H1 (cell line): ENCODE data around the gene DNASE2B. TPM values are rescaled to one million over a fixed set of nuclear protein-coding genes. Genes with fewer than 3 reads are reported as not detected.

Source experiments
- CTCF ChIA-PET: fragments of 300-600 bp; sonication (Branson Sonifier 250); formaldehyde crosslinking; loops from one replicate; lab custom pipeline; 2021; ENCODE audit not compliant: partially characterized antibody; lab: Charles Lee
- POLR2A ChIA-PET: fragments of 300-600 bp; sonication (Branson Sonifier 250); formaldehyde crosslinking; loops from one replicate; lab custom pipeline; 2021; ENCODE audit warnings: inconsistent platforms; ENCODE audit not compliant: partially characterized antibody; lab: Charles Lee
- DNase-seq, 2 experiments: peaks; one replicate each; pipeline versions ENCODE4 v3.0.0 to v3.0.0-alpha.2; 2010 to 2022; ENCODE audit warnings: low spot score in 2 of 2, low read depth in 1 of 2, mixed read lengths in 1 of 2
- FAIRE-seq: peaks from 2 replicates; lab custom pipeline; 2011; peaks lifted over from hg19 to GRCh38; lab: Jason Lieb, UNC
- H2AFZ ChIP-seq: 2 replicates; pipeline ENCODE4 v1.8.1; 2012; ENCODE audit warnings: low read length, inconsistent platforms
- H2AK5ac ChIP-seq: 2 replicates; pipeline ENCODE4 v1.6.1; 2013; ENCODE audit warnings: low read depth, low read length
- H2BK120ac ChIP-seq: replicated peaks from 2 replicates; pipeline ENCODE3; 2013; ENCODE audit warnings: low read depth, low read length, inconsistent platforms
- H2BK12ac ChIP-seq: 2 replicates; pipeline ENCODE4 v1.6.1; 2013; ENCODE audit warnings: low read depth, low read length
- H2BK15ac ChIP-seq: 2 replicates; pipeline ENCODE4 v1.6.1; 2013; ENCODE audit warnings: low read length
- H2BK20ac ChIP-seq: 2 replicates; pipeline ENCODE4 v1.6.1; 2013; ENCODE audit warnings: low read length
- H2BK5ac ChIP-seq: 2 replicates; pipeline ENCODE4 v1.6.1; 2013; ENCODE audit warnings: low read depth, low read length
- H3K14ac ChIP-seq: 2 replicates; pipeline ENCODE4 v1.6.1; 2013; ENCODE audit warnings: inconsistent platforms; ENCODE audit not compliant: insufficient read length
- H3K18ac ChIP-seq: 2 replicates; pipeline ENCODE4 v1.6.1; 2013; ENCODE audit warnings: low read length; ENCODE audit errors: extremely low read depth
- H3K23ac ChIP-seq: 2 replicates; pipeline ENCODE4 v1.6.1; 2013; ENCODE audit warnings: inconsistent platforms; ENCODE audit not compliant: insufficient read length
- H3K23me2 ChIP-seq: 2 replicates; pipeline ENCODE4 v1.6.1; 2013; ENCODE audit warnings: low read depth, low read length
- H3K27ac ChIP-seq: 2 replicates; pipeline ENCODE4 v1.6.1; 2011; ENCODE audit warnings: low read depth, low read length, inconsistent platforms
- H3K27me3 ChIP-seq, 4 experiments: replicated peaks in 1 of 4; 1 replicate in 1 of 4; 2 replicates in 3 of 4; pipeline versions ENCODE4 v1.6.1 to v1.8.1; 2011 to 2013; ENCODE audit warnings: low read length in 3 of 4, mild to moderate bottlenecking in 3 of 4, inconsistent platforms in 2 of 4, mixed read lengths in 2 of 4, moderate library complexity in 1 of 4; ENCODE audit not compliant: control insufficient read depth in 3 of 4, insufficient read depth in 3 of 4; ENCODE audit errors: extremely low read depth in 1 of 4
- H3K36me3 ChIP-seq, 4 experiments: 2 replicates each; pipeline versions ENCODE4 v1.6.1 to v1.8.1; 2011 to 2013; ENCODE audit warnings: mild to moderate bottlenecking in 4 of 4, low read length in 3 of 4, moderate library complexity in 2 of 4, control low read depth in 1 of 4, inconsistent platforms in 1 of 4; ENCODE audit not compliant: insufficient read depth in 4 of 4, control insufficient read depth in 2 of 4
- H3K4ac ChIP-seq: replicated peaks from 2 replicates; pipeline ENCODE3; 2013; ENCODE audit warnings: low read length, low read depth, mixed read lengths, inconsistent platforms; ENCODE audit not compliant: insufficient read length
- H3K4me1 ChIP-seq, 4 experiments: replicated peaks in 1 of 4; 1 replicate in 1 of 4; 2 replicates in 3 of 4; pipeline versions ENCODE4 v1.6.1 to v1.8.1; 2011 to 2013; ENCODE audit warnings: low read length in 3 of 4, inconsistent platforms in 2 of 4, mixed read lengths in 1 of 4; ENCODE audit not compliant: insufficient read depth in 4 of 4, control insufficient read depth in 3 of 4
- H3K4me2 ChIP-seq, 2 experiments: 2 replicates each; pipeline versions ENCODE4 v1.6.1 to v1.8.1; 2011 to 2013; ENCODE audit warnings: low read depth in 2 of 2, low read length in 2 of 2, control low read depth in 1 of 2, inconsistent platforms in 1 of 2, mild to moderate bottlenecking in 1 of 2; ENCODE audit not compliant: insufficient read depth in 1 of 2
- H3K4me3 ChIP-seq, 4 experiments: fragments of 200-600, 300-600 bp in 1 of 4; sonication (generic), shearing (Covaris generic), sonication (Bioruptor Twin) in 1 of 4; 2 replicates each; pipeline versions ENCODE4 v1.5.1 to v1.8.1; 2011 to 2016; ENCODE audit warnings: low read length in 4 of 4, low read depth in 3 of 4, control low read depth in 2 of 4, inconsistent platforms in 2 of 4, mild to moderate bottlenecking in 2 of 4, mixed read lengths in 1 of 4, moderate library complexity in 1 of 4; ENCODE audit not compliant: insufficient read depth in 2 of 4; ENCODE audit errors: extremely low read depth in 1 of 4
- H3K56ac ChIP-seq: replicated peaks from 2 replicates; pipeline ENCODE3; 2013; ENCODE audit warnings: low read depth, mild to moderate bottlenecking, mixed read lengths, low read length, inconsistent platforms; ENCODE audit not compliant: insufficient read length
- H3K79me1 ChIP-seq: 2 replicates; pipeline ENCODE4 v1.6.1; 2013; ENCODE audit warnings: low read depth, low read length, control low read depth
- H3K79me2 ChIP-seq, 2 experiments: 2 replicates each; pipeline versions ENCODE4 v1.6.1 to v1.8.1; 2012 to 2013; ENCODE audit warnings: low read length in 2 of 2, mild to moderate bottlenecking in 2 of 2, inconsistent platforms in 1 of 2; ENCODE audit not compliant: insufficient read depth in 2 of 2, control insufficient read depth in 1 of 2
- H3K9ac ChIP-seq, 4 experiments: replicated peaks in 1 of 4; 1 replicate in 1 of 4; 2 replicates in 3 of 4; pipeline versions ENCODE4 v1.6.1 to v1.8.1; 2011 to 2013; ENCODE audit warnings: low read depth in 3 of 4, low read length in 3 of 4, control low read depth in 2 of 4, mild to moderate bottlenecking in 2 of 4, moderate library complexity in 2 of 4, inconsistent platforms in 1 of 4; ENCODE audit errors: extremely low read depth in 1 of 4
- H3K9me3 ChIP-seq, 2 experiments: 2 replicates each; pipeline versions ENCODE4 v1.6.1 to v1.8.1; 2012 to 2013; ENCODE audit warnings: mild to moderate bottlenecking in 2 of 2, moderate library complexity in 2 of 2, control low read depth in 1 of 2, inconsistent platforms in 1 of 2, low read depth in 1 of 2, low read length in 1 of 2, mixed read lengths in 1 of 2; ENCODE audit not compliant: insufficient read depth in 2 of 2
- H4K20me1 ChIP-seq, 2 experiments: replicated peaks in 1 of 2; 2 replicates each; pipeline versions ENCODE3 to v1.8.1; 2011 to 2013; ENCODE audit warnings: inconsistent platforms in 2 of 2, low read length in 2 of 2, mild to moderate bottlenecking in 1 of 2; ENCODE audit not compliant: insufficient read depth in 2 of 2, control insufficient read depth in 1 of 2
- H4K5ac ChIP-seq: 2 replicates; pipeline ENCODE4 v1.6.1; 2013; ENCODE audit warnings: low read length, low read depth, mixed read lengths, inconsistent platforms; ENCODE audit not compliant: insufficient read length
- H4K8ac ChIP-seq: 2 replicates; pipeline ENCODE4 v1.8.0; 2013; ENCODE audit warnings: mild to moderate bottlenecking, moderate library complexity, low read length, inconsistent platforms; ENCODE audit not compliant: insufficient read depth; ENCODE audit errors: extremely low read depth
- H4K91ac ChIP-seq: replicated peaks from 2 replicates; pipeline ENCODE3; 2013; ENCODE audit warnings: low read length, mixed read lengths, inconsistent platforms; ENCODE audit not compliant: insufficient read length
- BRCA1 ChIP-seq: IDR thresholded peaks from 2 replicates; pipeline ENCODE4 v1.6.1; 2012; ENCODE audit warnings: low read depth, low read length, improper control_type of control experiment
- CHD1 ChIP-seq: IDR thresholded peaks from 2 replicates; pipeline ENCODE4 v1.6.1; 2012; ENCODE audit warnings: low read depth, low read length, improper control_type of control experiment
- HDAC6 ChIP-seq: IDR thresholded peaks from one replicate; pipeline ENCODE4 v1.7.1; 2012; ENCODE audit warnings: low read depth, mild to moderate bottlenecking, inconsistent platforms, low read length, moderate library complexity
- MAFK ChIP-seq: IDR thresholded peaks from 2 replicates; pipeline ENCODE4 v1.6.1; 2012; ENCODE audit warnings: low read depth, mild to moderate bottlenecking, improper control_type of control experiment, low read length
- RAD21 ChIP-seq, 2 experiments: IDR thresholded peaks in 1 of 2; conservative IDR thresholded peaks in 1 of 2; 2 replicates each; pipeline ENCODE4 v1.6.1; 2011; ENCODE audit warnings: low read depth in 2 of 2, low read length in 2 of 2, improper control_type of control experiment in 1 of 2, inconsistent platforms in 1 of 2, mild to moderate bottlenecking in 1 of 2, moderate library complexity in 1 of 2
- SIRT6 ChIP-seq: IDR thresholded peaks from one replicate; pipeline ENCODE4 v1.7.1; 2012; ENCODE audit warnings: low read length, inconsistent platforms
- SP4 ChIP-seq: IDR thresholded peaks from 2 replicates; pipeline ENCODE4 v1.6.1; 2012; ENCODE audit warnings: low read length, inconsistent platforms
- SUZ12 ChIP-seq: fragments of 200-600 bp; sonication (generic); IDR thresholded peaks from 2 replicates; pipeline ENCODE4 v1.6.1; 2012; ENCODE audit warnings: mild to moderate bottlenecking, inconsistent platforms, low read length, moderate library complexity, mixed read lengths
- TAF1 ChIP-seq: IDR thresholded peaks from 2 replicates; pipeline ENCODE4 v1.6.1; 2011; ENCODE audit warnings: mild to moderate bottlenecking, low read depth, low read length
- WGBS, 2 experiments: shearing (Covaris generic) in 1 of 2; methylation state at CpG; one replicate each; pipeline versions ENCODE4 v1.1.6 to v1.1.7; 2013 to 2015; ENCODE audit warnings: low lambda C conversion rate in 2 of 2, mixed read lengths in 2 of 2, inconsistent platforms in 1 of 2, low coverage in 1 of 2, missing lambda C conversion rate in 1 of 2; ENCODE audit not compliant: insufficient replicate concordance in 2 of 2, insufficient coverage in 1 of 2, insufficient read length in 1 of 2; ENCODE audit errors: extremely low coverage in 1 of 2, missing lambda C conversion rate in 1 of 2; 5-methylcytosine and 5-hydroxymethylcytosine counted together
- polyA plus RNA-seq, 7 experiments: library from polyadenylated mRNA; depleted of rRNA in 3 of 7; stranded (reverse) in 5 of 7; unstranded in 2 of 7; fragments of >200 nt in 5 of 7; fragments of 200-250 nt in 2 of 7; gene quantifications; 1 replicate in 5 of 7; 2 replicates in 1 of 7; 4 replicates in 1 of 7; pipeline versions ENCODE4 v1.2.1 to v1.2.3, GENCODE V29; 2011 to 2013; ENCODE audit warnings: missing spikeins in 2 of 7, mixed read lengths in 2 of 7
- total RNA-seq: library from RNA; stranded (reverse); fragmentation: NEBNext Ultra II Directional; extraction: Animal tissue kit (Norgen Biotek cat#: 25700); gene quantifications from 2 replicates; pipeline ENCODE4 v1.2.1, GENCODE V29; 2021
- TF ChIP-seq, protein P1 (sequence below): IDR thresholded peaks from 2 replicates; pipeline ENCODE4 v1.6.1; 2012; ENCODE audit warnings: low read length, inconsistent platforms
- TF ChIP-seq, protein P2 (sequence below): IDR thresholded peaks from 2 replicates; pipeline ENCODE4 v1.6.1; 2012; ENCODE audit warnings: inconsistent platforms
- TF ChIP-seq, protein P3 (sequence below): IDR thresholded peaks from 2 replicates; pipeline ENCODE4 v1.6.1; 2011; ENCODE audit warnings: low read length, improper control_type of control experiment

DNASE2B gene
- total and polyA plus RNA-seq, 2 of the 8 experiments (the other 6 are each of a cell fraction or from before 2014, with no cell fraction given): not detected

DNA sequence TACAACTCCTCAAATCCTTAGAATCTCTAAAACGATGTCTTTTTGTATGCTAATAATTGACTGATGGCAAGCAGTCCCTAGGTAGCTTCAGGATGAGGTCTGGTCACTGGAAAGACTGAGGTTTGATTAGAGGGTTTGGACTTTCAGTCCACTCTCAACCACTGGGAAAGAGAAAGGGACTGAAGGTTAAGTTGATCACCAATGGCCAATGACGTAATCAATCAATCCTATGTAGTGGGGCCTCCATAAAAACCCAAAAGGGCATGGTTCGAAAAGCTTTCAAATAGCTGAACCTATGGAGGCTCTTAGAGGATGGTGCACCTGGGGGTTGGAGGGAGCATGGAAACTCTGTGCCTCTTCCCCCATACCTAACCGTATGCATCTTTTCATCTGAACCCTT lies 39.6 kb upstream of the DNASE2B start:
- Histone ChIP-seq H3K18ac (no peak overlapping the region), H2BK20ac (no peak overlapping the region), H3K27ac (no peak overlapping the region), H3K23me2 (no peaks in the 10 kb centered on the region), H3K79me1 (no peaks in the 10 kb centered on the region), H3K79me2 (no peaks in the 10 kb centered on the region), H2BK12ac (no peak overlapping the region), H3K4me2 (no peak overlapping the region), H2BK5ac (no peak overlapping the region), H2AFZ (no peak overlapping the region), H4K91ac (no peak overlapping the region), H4K5ac (no peak overlapping the region), H4K20me1 (no peaks in the 10 kb centered on the region), H3K4me1 (no peaks in the 10 kb centered on the region), H2BK15ac (no peak overlapping the region), H3K4me3 (no peak overlapping the region), H3K36me3 (no peaks in the 10 kb centered on the region), H3K23ac (no peak overlapping the region), H3K14ac (no peak overlapping the region), H4K8ac (no peak overlapping the region), H3K27me3 (no peaks in the 10 kb centered on the region), H2AK5ac (no peak overlapping the region), H3K9ac (no peak overlapping the region), H3K56ac (no peak overlapping the region), H3K9me3 (no peaks in the 10 kb centered on the region), H2BK120ac (no peak overlapping the region), H3K4ac (no peak overlapping the region)
- WGBS, 2 experiments: 93% methylated on average over 4 of the region's 4 CpGs; no CpG with 5 or more reads in 1 of the 2 experiments
- POLR2A ChIA-PET: no interaction called here
- FAIRE-seq (no peak), DNase-seq (no peak)
- CTCF ChIA-PET: no interaction called here
- TF ChIP-seq SIRT6 (no peak), TAF1 (no peak), HDAC6 (no peak), SUZ12 (no peak), CHD1 (no peak), BRCA1 (no peak), RAD21 (IDR thresholded peaks at IDR 0.05 in 1 of 2, conservative IDR thresholded peaks at IDR 0.05 in 1 of 2; ENCODE audit: low read depth in 2 of 2, low read length in 2 of 2) (no peak), SP4 (no peak), MAFK (no peak)
- TF ChIP-seq, protein P1, sequence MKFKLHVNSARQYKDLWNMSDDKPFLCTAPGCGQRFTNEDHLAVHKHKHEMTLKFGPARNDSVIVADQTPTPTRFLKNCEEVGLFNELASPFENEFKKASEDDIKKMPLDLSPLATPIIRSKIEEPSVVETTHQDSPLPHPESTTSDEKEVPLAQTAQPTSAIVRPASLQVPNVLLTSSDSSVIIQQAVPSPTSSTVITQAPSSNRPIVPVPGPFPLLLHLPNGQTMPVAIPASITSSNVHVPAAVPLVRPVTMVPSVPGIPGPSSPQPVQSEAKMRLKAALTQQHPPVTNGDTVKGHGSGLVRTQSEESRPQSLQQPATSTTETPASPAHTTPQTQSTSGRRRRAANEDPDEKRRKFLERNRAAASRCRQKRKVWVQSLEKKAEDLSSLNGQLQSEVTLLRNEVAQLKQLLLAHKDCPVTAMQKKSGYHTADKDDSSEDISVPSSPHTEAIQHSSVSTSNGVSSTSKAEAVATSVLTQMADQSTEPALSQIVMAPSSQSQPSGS: no peak
- TF ChIP-seq, protein P2, sequence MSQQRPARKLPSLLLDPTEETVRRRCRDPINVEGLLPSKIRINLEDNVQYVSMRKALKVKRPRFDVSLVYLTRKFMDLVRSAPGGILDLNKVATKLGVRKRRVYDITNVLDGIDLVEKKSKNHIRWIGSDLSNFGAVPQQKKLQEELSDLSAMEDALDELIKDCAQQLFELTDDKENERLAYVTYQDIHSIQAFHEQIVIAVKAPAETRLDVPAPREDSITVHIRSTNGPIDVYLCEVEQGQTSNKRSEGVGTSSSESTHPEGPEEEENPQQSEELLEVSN: no peak
- TF ChIP-seq, protein P3, sequence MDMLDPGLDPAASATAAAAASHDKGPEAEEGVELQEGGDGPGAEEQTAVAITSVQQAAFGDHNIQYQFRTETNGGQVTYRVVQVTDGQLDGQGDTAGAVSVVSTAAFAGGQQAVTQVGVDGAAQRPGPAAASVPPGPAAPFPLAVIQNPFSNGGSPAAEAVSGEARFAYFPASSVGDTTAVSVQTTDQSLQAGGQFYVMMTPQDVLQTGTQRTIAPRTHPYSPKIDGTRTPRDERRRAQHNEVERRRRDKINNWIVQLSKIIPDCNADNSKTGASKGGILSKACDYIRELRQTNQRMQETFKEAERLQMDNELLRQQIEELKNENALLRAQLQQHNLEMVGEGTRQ: no peak
